AG09319 (cell line): ENCODE results near the gene BCL7A.

ENCODE experiments used
- DNase-seq: peaks from one replicate; pipeline ENCODE4 v3.0.0-alpha.2; 2010; ENCODE audit warnings: low read depth; ENCODE audit errors: extremely low read depth
- TF ChIP-seq, protein P1 (sequence below): IDR thresholded peaks from 2 replicates; pipeline ENCODE4 v1.5.1; 2011; ENCODE audit warnings: low read depth, mild to moderate bottlenecking, inconsistent platforms, low read length, moderate library complexity

The BCL7A gene

DNA sequence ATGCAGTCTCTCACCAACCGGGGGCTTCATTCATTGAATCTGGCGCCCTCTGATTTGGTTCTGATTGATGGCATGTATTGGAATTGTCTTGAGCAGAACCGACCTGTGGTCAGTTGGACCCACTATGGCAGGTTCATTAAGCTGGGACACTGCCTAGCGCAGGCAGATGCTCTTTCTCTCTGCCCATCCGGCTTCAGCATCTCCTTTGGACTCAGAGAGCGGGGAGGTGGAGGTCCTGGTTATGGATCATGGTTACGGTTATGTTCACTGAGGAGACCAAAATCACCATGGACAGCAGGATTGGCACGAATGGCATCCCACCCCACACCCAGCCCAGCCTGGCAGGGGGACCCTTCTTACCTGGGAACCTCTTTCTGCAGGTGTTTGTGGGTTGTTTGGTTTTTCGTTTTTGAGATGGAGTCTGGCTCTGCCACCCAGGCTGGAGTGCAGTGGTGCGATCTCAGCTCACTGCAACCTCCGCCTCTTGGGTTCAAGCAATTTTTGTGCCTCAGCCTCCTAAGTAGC, 16.4 kb upstream of the BCL7A start:
- TF ChIP-seq, protein P1, sequence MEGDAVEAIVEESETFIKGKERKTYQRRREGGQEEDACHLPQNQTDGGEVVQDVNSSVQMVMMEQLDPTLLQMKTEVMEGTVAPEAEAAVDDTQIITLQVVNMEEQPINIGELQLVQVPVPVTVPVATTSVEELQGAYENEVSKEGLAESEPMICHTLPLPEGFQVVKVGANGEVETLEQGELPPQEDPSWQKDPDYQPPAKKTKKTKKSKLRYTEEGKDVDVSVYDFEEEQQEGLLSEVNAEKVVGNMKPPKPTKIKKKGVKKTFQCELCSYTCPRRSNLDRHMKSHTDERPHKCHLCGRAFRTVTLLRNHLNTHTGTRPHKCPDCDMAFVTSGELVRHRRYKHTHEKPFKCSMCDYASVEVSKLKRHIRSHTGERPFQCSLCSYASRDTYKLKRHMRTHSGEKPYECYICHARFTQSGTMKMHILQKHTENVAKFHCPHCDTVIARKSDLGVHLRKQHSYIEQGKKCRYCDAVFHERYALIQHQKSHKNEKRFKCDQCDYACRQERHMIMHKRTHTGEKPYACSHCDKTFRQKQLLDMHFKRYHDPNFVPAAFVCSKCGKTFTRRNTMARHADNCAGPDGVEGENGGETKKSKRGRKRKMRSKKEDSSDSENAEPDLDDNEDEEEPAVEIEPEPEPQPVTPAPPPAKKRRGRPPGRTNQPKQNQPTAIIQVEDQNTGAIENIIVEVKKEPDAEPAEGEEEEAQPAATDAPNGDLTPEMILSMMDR, result no peak
- no peak for DNase-seq

DNA sequence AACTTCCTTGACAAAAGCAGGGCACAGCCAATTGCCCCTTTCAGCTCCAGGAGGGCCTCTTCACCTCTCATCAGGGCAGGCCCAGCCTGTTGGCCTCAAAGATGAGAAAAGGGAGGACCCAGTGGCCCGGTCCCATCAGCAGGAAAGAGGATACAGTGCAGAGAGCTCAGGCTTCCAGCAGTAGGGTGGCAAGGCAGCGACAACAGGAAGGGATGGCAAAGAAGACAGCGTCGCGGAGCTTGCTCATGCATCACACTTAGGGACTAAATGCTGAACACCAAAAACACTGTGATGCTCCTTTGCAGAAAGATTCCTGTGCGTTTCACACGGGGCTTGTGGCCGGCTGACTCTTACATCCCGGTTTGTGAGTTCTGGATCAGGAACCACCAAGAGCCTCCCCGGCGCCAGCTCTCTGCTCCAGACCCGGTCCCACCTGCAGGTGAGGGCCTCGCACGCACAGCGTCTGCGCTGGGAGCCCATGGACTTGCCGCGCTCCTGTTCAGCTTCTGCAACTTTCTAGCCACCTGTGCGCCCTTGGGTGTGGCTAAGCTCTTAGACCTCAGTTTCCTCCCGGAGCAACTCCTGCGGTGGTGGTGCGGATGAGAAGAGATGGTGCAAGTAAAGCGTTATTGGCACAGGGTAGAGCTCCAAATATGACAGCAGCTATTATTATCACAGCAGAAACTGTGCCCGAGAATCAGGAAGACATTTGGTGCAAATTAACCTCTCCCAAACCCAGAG, 15.3 kb upstream of the BCL7A start:
- TF ChIP-seq, protein P1, result no peak
- no peak for DNase-seq

DNA sequence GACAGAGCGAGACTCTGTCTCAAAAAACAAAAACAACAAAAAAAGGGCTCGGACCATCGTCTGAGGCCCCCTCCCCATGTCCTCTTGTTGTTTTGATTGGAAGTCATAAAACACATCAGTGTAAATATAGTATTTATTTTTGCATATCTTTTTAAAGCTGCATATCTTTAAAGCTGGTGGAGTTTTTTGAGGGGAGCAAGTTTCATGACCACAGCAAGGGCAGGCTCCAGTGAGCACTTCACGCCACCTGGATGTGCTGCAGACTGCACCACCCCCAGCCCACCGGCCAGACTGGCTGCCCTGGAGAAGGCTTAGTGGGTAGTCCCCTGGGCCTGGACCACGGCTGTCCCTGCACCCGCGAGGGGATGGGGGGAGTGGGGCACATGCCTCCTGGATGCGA, 11.9 kb upstream of the BCL7A start:
- no peak for DNase-seq
- TF ChIP-seq, protein P1, result no peak

DNA sequence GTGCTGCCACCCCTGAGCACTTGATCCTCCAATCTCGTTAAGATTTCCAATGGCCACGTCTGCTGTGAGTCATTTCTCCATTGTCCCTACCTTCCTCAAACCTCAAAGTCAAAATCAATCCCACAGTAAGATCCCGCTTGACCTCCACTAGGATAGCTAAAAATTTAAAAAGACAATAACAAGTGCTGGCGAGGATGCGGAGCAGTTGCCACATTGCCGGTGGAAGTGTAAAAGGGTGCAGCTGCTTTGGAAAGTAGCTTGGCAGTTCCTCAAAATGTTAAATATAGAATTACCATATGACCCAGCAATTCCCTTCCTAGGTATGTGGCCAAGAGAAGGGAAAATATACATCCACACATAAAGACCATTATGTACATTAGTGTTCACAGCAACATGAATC, 9.5 kb upstream of the BCL7A start:
- DNase-seq, result no peak
- TF ChIP-seq, protein P1, result no peak

DNA sequence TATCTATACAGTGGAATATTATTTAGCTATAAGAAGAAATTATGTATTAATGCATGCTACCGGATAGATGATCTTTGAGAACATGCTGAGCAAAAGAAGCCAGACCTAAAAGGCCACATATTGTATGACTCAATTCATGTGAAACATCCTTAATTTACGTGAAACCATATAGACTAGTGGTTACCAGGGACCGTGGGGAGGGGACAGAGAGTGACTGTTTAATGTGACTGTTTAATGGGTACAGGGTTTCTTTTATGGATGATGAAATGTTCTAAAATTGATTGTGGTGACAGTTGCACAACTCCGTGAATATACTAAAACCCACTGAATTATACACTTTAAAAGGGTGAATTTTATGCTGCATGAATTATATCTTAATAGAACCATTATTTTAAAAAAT, 8.5 kb upstream of the BCL7A start:
- DNase-seq, result no peak
- TF ChIP-seq, protein P1, result no peak

DNA sequence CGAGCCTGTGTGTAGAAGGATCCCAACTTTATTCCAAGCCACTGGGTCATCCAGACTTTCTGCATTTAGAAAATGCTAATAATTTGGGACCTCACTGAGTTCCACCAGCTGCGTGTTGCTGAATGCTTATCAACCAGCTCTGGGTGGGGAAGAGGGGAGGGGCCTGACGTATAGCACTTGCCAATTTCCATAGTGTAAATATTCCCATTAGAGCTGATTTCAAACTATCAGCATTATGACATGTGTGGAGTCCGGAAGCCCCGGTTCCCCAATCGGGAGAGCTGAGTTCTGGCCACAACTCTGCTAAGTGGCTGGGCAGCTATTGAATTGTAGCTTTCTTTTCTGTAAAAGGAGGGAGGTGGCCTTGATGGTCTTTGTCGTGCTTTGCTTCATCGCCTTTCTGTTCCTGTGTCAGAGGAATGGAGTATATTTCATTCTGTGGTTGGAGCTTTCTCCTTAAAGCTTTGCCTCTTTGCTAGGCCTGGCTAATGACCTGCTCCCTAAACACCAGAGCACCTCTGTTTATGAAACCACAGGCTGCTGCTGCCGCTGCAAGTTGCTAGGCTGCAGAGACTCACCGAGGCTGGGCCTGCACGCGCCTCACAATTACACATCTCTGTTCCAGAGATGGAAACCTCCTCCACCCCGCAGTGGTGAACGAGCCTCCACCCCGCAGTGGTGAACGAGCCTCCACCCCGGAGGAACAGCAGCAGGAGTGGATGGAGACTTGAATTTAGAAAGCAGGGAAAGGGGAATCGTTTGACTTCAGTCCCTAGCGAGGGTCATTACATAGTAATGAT, 7.7 kb upstream of the BCL7A start:
- no peak for DNase-seq
- TF ChIP-seq, protein P1, result no peak

DNA sequence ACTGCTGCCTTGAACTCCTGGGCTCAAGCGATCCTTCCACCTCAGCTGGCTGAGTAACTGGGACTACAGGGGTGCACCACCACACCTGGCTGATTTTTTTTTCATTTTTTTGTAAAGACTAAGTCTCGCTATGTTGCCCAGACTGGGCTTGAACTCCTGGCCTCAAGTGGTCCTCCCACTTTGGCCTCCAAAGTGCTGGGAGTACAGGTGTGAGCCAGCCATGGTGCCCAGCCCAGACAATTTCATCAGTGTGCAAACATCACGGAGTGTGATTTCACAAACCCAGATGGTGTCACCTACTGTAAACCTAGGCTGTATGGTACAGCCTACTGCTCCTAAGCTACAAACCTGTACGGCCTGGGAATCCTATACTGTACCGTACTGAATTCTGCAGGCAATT, 6.9 kb upstream of the BCL7A start:
- TF ChIP-seq, protein P1, result no peak
- no peak for DNase-seq
